IPS DF 4.7 (cell line): ENCODE data around the gene SPTLC3.

Source experiments
- DNase-seq: peaks from one replicate; pipeline ENCODE4 v3.0.0-alpha.2; 2013; ENCODE audit warnings: low spot score; ENCODE audit errors: extremely low read depth

SPTLC3 gene

DNA sequence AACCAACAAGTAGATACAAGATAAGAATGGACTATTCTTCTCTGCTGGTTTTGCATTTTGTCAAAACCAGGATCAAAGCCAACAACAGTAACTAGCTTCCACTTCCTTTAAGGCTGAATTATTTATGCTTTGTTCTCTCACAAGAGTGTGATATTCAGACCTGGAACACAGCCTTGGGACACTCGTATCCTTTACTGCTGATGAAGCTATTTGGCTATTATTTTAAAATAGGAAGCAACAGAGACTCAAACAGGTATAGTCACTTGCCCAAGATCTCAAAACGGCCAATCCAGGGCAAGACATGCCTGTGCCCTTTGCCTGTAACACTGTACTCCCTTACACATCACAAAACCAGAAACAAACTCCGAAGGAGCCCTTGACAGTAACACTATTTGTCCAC is 19.9 kb downstream of the SPTLC3 start:
- DNase-seq, result no peak

DNA sequence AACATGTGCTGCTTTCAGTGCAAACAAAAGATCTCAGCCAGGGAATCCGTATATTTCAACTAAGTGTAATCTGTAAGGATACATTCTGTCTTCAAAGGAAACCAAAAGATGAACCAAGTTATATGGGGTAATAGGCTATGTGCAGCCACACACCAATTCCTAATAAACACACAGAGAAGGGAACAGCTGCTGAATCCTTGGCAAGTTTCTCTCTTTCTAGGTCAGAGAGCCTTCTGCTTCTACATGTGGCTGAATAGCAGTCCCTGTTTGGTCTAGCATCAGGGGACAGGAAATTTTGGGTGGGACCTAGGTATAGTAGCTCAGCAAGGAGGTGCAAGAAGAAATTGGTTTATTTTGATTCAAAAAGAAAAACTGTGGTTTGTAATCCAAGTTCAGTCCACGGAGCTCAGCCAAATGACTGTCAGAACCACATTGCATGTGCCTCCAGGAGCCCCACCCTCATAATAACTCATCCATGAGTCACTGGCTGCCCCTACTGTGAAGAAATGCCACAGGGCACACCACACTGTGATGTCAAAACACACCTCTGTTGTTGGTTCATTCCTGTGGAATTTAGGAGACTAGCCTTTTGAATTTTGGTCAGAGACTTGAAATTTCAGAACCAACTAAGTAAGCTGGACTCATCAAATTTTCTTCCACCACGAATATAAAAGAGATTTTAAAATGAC is 21.1 kb downstream of the SPTLC3 start:
- no peak for DNase-seq

GRCh38 chr20:13031751-13032150 is 23.0 kb downstream of the SPTLC3 start:
- DNase-seq, result no peak

- no peak for DNase-seq
These were observed 25.3 kb downstream of the SPTLC3 start for GRCh38 chr20:13034115-13034514.

- no peak for DNase-seq
These were observed 26.2 kb downstream of the SPTLC3 start for GRCh38 chr20:13034936-13035335.

- no peak for DNase-seq
These were observed 26.8 kb downstream of the SPTLC3 start for GRCh38 chr20:13035399-13036152.

- DNase-seq, result no peak
These were observed 29.0 kb downstream of the SPTLC3 start for GRCh38 chr20:13037727-13038126.

DNA sequence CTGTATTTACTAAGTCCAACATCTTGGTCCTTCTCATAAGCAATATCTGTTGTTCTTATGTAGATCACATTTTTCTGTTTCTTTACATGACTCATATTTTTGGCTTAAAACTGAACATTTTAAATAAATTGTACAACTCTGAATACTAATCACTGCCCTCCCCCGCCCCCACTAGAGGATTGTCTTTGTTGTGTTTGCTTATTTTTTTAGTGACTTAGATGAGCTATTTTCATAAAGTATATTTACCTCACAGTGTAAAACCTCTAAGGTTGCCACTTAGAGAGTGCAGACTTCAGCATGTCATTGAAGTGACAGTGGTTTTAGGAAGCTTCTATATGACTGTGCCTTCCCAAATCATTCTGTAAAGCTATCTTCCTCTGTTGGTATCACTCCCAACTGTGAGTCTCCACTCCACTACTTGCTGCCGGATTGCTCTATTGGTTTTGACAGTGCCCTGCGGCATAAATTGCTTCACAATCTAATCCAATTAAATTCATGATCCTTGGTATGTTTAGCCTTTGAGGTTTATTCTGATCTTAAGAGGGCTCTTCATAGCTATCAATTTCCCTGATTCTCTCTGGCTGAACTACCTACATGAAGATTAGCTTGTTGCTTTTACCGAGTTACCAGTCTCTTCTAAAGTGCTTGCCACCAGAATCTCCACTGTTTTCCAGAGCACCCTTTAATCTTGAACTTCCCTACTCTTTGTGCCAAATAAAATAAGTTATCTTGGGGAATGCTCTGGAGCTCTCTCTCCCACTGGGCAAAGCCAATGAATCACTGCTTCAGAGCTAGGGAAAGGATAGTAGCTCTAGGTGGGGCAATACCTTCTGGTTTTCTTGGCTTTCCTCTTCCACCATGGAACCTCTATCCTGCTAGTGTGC is 33.0 kb downstream of the SPTLC3 start:
- no peak for DNase-seq

GRCh38 chr20:13042458-13042794 is 33.7 kb downstream of the SPTLC3 start:
- no peak for DNase-seq

GRCh38 chr20:13046409-13046808 is 37.6 kb downstream of the SPTLC3 start:
- no peak for DNase-seq

- no peak for DNase-seq
These were observed 45.2 kb downstream of the SPTLC3 start for GRCh38 chr20:13054011-13054410.

DNA sequence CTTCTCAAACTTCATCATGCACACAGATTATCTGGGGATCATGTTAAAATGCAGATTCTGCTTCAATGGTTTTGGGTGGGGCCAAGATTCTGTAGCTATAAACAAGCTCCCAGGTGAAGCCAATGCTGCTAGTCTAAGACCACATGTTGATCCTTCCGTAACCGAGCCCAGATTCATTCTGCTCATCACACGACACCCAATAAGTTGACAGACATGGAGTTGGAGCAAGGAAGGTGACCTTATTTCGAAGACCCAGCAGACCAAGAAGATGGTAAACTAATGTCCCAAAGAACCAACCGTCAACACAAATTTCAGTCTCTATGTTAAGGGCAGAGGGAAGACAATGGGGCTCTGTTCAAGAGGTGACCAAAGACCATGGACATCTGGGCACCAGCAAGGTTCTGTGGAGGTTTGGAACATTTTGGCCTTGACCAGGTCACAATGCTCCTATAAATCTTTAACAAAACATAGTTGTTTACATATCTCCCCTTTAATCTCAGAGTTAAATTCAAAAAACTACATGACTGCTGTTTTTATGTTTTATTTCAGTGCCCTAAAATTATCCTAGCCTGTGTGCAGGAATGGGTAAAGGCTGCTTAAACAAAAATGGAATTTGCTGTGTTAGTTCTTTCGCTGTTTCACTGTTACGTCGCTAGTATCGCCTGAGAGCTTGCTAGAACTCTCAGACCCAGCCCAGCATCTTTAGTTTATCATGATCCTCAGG is 50.1 kb downstream of the SPTLC3 start:
- no peak for DNase-seq

DNA sequence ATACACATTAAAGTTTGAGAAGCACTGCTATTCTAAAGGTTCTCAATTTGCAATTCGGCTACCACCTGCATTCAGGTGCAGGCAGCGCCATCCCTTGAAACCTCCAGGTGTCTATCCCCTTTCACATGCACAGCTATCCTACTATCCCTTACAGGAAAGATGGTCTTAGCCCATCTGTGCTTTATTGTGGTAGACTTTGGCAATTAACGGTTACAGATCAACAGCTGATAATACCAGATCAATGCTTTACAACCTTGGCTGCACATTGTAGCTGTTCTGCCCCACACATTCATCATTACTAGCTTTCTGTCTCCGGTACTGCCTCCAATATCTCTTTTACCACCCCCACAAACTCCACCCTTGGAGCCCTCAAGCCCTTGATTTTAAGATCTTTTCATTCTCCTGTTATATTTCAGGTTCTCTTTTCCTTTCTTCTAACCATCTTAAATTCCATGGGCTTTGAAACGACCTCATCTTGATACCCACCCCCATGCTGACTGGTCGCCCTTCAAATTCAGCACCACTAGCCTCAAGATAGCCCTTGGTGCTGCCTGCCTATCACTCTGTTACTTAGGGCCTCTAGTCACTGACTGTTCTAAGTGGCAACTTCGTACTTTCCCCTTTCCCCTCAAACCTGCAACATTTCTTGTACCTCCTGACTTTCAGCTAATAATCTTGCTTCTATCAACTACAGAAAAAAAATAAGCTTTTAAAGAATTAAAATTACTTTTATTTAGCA is 50.8 kb downstream of the SPTLC3 start:
- DNase-seq, result peak; percentile 9

DNA sequence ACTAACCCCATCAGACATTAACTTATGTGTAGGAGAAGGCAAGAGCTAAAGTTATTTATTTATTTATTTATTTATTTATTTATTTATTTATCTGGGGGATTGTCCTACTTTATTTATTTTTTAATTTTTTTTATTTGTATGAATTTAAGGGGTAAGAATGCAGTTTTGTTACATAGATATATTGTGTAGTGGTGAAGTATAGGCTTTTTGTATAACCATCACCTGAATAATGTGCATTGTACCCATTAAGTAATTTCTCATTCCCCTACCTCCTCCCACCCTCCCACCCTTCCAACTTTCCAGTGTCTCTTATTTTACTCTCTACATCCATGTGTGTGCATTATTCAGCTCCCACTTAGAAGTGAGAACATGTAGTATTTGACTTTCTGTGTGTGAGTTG is 51.6 kb downstream of the SPTLC3 start:
- no peak for DNase-seq

- DNase-seq, result no peak
These were observed 52.6 kb downstream of the SPTLC3 start for GRCh38 chr20:13061381-13061780.

DNA sequence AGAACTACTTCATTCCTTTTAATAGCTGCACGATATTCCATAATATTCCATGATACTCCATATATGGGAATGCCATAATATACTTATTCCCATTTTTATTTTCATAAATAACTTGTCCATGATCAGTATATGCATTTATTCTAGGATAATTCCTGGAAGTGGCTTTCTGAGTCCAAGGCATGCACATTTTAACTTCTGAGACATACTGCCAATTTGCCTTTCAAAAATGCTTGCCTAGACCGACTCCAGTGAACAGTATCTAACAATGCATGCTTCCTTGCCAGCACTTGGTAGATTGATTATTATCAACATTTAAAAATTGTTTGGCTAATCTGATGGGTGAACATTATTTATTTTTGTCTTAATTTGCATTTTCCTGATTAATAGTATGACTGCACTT is 54.0 kb downstream of the SPTLC3 start:
- no peak for DNase-seq

GRCh38 chr20:13068336-13068735 is 59.6 kb downstream of the SPTLC3 start:
- DNase-seq, result no peak

DNA sequence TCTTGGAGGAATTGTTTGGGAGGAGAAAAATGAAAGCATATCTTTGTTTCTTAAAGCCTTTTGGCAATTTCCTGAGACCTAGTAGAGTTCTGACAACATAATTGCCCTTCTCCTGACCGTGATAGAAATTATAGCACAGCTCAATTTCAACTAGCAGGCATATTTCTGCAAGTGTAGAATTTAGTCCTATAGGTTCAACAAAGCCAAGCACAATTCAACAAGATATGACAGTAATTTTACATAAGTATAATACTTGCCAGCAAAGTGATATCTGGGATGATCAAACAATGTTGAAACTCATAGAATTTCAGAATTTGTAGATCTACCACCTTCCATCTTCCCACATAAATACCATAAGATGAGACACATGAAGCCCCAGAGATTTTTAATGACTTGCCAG is 73.1 kb downstream of the SPTLC3 start:
- no peak for DNase-seq

- DNase-seq, result no peak
These were observed 73.6 kb downstream of the SPTLC3 start for GRCh38 chr20:13082378-13082777.

DNA sequence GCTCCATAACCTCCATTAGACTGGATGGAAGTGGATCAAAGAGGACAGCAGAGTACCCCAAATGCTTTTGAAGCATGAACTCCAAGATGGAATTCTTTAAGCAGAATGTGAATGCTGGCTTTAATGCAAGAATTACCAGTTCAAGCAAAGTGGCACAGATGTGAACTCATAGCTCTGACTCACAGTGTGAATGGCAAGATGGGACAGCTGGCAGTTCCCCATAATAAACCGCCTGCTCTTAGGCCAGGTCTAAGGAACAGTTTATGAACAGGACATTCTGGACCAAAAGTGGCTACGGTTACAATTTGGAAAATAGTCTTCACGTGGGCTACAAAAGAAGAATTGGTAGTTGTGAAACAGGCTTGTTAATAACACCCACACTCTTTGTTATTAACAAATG is 76.5 kb downstream of the SPTLC3 start:
- no peak for DNase-seq

DNA sequence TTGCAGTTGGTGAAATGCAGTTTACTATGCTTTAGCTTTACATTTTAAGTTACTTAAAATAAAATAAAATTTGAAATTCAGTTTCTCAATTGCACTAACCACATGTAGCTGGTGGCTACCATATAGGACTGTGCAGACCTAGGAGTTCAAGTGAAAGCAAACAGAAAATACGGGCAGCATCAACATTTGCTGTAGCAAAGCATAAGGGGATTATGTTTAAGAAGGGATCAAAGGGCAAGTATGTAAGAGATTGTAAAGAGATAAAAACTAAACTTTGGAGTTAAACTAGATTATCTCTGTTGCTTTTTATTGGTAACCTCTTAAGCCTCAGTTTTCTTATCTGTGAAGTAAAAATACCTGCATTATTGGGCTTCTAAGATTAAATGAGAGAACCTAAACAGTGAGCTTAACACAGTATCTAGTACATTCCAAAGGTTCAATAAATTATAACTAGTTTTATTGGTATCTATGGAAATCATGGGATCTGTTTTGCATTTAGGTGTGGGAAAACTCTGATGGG is 81.2 kb downstream of the SPTLC3 start:
- DNase-seq, result no peak
